ENCODE results near the gene RFPL2.
"Not testable (repeated sequence)": the region's sequence is repeated elsewhere in the genome, so short reads cannot be mapped to it uniquely, and the experiment has no call there.

Gene RFPL2

DNA sequence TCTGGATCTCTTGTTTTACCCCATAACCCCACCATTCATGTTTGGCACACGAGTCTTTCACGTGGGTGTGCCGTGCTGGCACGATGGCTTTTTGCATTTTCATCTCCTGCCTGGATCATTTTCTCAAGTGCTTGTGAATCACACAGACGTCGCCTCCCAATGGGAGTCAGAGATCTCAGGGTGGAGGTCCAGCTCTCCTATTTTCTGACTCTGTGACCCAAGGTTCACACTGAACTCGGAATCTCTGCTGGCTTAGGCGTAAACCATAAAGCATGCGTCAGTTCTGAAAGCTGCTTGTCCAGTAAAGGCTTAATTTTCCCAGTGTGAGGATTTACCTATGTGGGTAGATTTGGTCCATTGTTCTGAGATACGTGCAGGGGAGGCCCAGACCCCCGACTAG, 29.8 kb downstream of the RFPL2 start:
- no peak for DNase-seq (ENCODE audit: low read depth in 1 of 2, low spot score in 1 of 2)

DNA sequence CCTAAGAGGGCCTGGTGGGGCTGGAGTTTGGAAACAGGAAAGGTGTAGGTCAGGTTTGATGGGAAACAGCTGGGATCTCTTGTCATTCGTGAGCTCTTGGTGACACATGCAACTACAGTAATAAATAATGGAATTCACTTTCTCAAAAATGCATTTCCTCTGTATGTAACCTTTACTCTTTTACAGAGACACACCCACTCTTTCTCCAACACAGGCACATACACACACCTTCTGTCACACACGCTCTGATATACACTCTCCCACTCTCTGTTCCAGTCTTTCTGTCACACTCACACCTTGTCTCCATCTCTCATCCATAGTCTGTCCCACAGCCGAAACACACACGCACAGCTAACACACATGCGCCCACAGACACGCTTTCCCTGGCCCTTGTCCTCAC, 39.2 kb downstream of the RFPL2 start:
- DNase-seq (ENCODE audit: low read depth in 1 of 2, low spot score in 1 of 2) = no peak

- DNase-seq (ENCODE audit: low read depth in 1 of 2, low spot score in 1 of 2) = no peak
These were observed 40.6 kb downstream of the RFPL2 start for GRCh38 chr22:32164075-32164860.

DNA sequence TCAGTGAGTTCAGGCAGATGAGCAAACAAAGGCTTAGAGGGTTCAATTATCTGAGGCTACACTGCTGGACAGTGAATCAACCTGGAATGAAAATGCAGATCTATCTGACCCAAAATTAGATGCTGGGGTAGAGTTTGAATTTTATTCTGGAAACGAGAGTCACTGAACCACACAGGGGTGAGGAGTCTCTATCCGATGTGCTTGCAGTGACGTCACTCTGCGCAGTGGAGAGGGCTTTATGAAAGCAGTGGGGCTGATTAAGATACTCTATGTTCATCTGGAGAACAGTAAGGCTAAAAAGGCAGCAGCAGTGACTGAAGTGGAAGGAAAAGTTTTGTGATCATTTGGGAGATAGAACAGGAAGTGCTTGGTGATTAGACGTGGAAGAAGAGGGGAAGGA, 44.5 kb downstream of the RFPL2 start:
- not testable (repeated sequence) for DNase-seq (ENCODE audit: low read depth in 1 of 2, low spot score in 1 of 2)

GRCh38 chr22:32158712-32159533, 46.0 kb downstream of the RFPL2 start, which contains the start of gene C22orf42:
Gene C22orf42 (minus strand): TSS chr22:32159303. CDS start chr22:32159215, 88 bp downstream.
- no peak for DNase-seq (ENCODE audit: low read depth in 1 of 2, low spot score in 1 of 2)

DNA sequence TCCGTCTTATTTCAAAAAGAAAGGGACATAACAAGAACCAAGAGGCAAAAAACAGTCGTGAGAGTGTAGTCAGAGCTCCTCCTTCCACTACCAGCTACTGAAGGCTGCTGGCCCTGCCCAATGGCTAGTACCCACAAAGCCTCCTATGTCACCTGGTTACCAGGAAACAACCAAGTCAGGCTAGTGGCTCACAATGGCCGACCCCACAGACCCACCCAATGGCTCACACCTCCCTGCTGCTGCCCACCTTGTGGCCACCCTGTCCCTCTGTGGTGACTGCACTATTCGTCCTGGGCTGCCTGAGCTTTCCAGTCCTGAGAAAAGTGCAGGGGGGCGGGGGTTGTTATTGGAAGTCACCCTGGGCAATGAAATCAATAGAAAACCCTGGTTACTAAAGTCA, 47.2 kb downstream of the RFPL2 start:
- not testable (repeated sequence) for DNase-seq (ENCODE audit: low read depth in 1 of 2, low spot score in 1 of 2)

DNA sequence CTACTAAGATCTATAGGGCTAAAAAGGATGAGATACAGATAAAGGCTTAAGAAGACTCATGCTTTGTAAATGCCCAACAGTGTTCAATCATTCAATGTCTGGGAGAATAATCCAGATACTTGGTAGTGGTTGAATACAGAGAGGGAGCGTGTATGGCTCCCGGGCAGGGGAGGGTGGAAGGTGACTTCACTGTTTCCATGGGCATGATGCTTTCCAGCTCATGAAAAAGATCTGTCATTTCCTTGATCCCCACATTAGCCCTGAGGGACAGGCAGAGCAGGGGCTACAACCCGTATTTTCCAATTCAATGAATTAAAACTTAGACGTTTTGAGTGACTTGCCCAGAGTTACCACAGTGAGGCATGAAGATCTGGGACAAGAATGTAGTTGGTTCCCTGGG, 50.1 kb downstream of the RFPL2 start:
- DNase-seq (ENCODE audit: low read depth in 1 of 2, low spot score in 1 of 2) = not testable (repeated sequence)

DNA sequence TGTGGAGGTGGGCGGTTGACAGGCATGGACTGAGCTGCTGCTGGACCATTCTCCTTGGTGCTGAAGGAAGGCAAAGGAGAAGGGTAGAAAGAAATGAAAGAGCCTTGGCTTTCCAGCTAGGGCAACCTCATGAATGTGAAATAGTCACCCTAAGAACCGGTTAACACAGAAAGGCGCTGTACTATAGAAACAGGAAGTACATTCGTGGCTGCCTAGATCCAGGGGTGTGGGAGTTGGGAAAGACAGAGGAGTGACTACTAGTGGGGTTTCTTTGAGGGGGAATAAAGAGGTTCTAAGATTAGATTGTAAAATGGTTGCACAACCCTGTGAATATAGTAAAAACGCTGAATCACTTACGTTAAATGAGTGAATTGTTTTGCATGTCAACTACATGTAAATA, 53.2 kb downstream of the RFPL2 start:
- DNase-seq (ENCODE audit: low read depth in 1 of 2, low spot score in 1 of 2) = not testable (repeated sequence)

GRCh38 chr22:32150647-32151046, 54.2 kb downstream of the RFPL2 start:
- not testable (repeated sequence) for DNase-seq (ENCODE audit: low read depth in 1 of 2, low spot score in 1 of 2)

DNA sequence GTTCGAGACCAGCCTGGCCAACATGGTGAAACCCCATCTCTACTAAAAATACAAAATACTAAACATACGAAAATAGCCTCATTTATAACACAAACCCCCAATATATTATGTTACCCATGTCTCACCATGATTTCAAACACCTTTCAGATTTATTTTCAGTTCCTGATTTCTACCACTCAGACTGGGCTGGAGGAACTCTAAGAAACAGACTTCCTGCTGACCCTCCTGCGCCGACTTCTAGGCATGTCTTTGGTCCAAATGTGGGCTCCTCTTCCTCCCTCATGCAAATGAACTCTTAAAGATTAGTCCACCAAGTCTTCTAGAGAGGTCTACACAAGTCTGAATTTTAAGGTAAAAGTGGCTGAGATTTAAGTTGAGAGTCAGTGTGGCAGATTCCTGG, 56.5 kb downstream of the RFPL2 start:
- not testable (repeated sequence) for DNase-seq (ENCODE audit: low read depth in 1 of 2, low spot score in 1 of 2)

- DNase-seq (ENCODE audit: low read depth in 1 of 2, low spot score in 1 of 2) = not testable (repeated sequence)
These were observed 57.7 kb downstream of the RFPL2 start for GRCh38 chr22:32147128-32147527.

GRCh38 chr22:32144496-32145274, 60.2 kb downstream of the RFPL2 start:
- DNase-seq (ENCODE audit: low read depth in 1 of 2, low spot score in 1 of 2) = no peak

- no peak for DNase-seq (ENCODE audit: low read depth in 1 of 2, low spot score in 1 of 2)
These were observed 62.3 kb downstream of the RFPL2 start for GRCh38 chr22:32142600-32142999.

GRCh38 chr22:32140688-32141087, 64.2 kb downstream of the RFPL2 start:
- DNase-seq (ENCODE audit: low read depth in 1 of 2, low spot score in 1 of 2) = not testable (repeated sequence)

Measured in activated T-helper 1 cell treated with anti-CD3 and anti-CD28 coated beads, Interleukin-2, amount 50 U/mL, for 16 hours (primary cell).